HCT116 (cell line): ENCODE measurements around the gene HAPLN1.

Source experiments
- ELF1 ChIP-seq: IDR thresholded peaks from 2 replicates; pipeline ENCODE4 v1.6.1; 2012; ENCODE audit warnings: low read depth, borderline replicate concordance
- EZH2 ChIP-seq: fragments of 200-600 bp; sonication (generic); IDR thresholded peaks from 2 replicates; pipeline ENCODE4 v1.6.1; 2017; ENCODE audit warnings: antibody characterized with exemption, mixed run types
- EZH2phosphoT487 ChIP-seq: fragments of 200-600 bp; IDR thresholded peaks from 2 replicates; pipeline ENCODE4 v1.6.1; 2018; ENCODE audit warnings: antibody characterized with exemption, borderline replicate concordance
- POLR2A ChIP-seq: IDR thresholded peaks from 2 replicates; pipeline ENCODE4 v1.7.0; 2011; ENCODE audit warnings: borderline replicate concordance; ENCODE audit not compliant: insufficient read depth, insufficient read length; ENCODE audit errors: extremely low read depth
- POLR2AphosphoS5 ChIP-seq: IDR thresholded peaks from 2 replicates; pipeline ENCODE4 v1.6.1; 2011; ENCODE audit warnings: mild to moderate bottlenecking, low read depth, low read length, moderate library complexity
- TCF7L2 ChIP-seq: IDR thresholded peaks from 2 replicates; pipeline ENCODE4 v1.7.0; 2011; ENCODE audit warnings: borderline replicate concordance, inconsistent platforms; ENCODE audit not compliant: insufficient read depth, insufficient read length; ENCODE audit errors: extremely low read depth
- ZNF274 ChIP-seq: fragments of 200-500 bp; sonication (Bioruptor generic); IDR thresholded peaks from 2 replicates; pipeline ENCODE4 v1.6.1; 2014; ENCODE audit warnings: mild to moderate bottlenecking, low read depth, low read length, inconsistent platforms
- TF ChIP-seq, protein P1 (sequence below), 3 experiments: fragments of 200-600 bp in 1 of 3; sonication (generic) in 1 of 3; IDR thresholded peaks in 2 of 3; conservative IDR thresholded peaks in 1 of 3; 2 replicates each; pipeline ENCODE4 v1.5.1; 2012 to 2017; ENCODE audit warnings: low read depth in 2 of 3, low read length in 2 of 3, antibody characterized with exemption in 1 of 3, borderline replicate concordance in 1 of 3, control low read depth in 1 of 3, mild to moderate bottlenecking in 1 of 3, mixed read lengths in 1 of 3, mixed run types in 1 of 3, moderate library complexity in 1 of 3; ENCODE audit not compliant: insufficient read depth in 1 of 3
- TF ChIP-seq, protein P2 (sequence below): IDR thresholded peaks from 2 replicates; pipeline ENCODE4 v1.6.1; 2012

DNA sequence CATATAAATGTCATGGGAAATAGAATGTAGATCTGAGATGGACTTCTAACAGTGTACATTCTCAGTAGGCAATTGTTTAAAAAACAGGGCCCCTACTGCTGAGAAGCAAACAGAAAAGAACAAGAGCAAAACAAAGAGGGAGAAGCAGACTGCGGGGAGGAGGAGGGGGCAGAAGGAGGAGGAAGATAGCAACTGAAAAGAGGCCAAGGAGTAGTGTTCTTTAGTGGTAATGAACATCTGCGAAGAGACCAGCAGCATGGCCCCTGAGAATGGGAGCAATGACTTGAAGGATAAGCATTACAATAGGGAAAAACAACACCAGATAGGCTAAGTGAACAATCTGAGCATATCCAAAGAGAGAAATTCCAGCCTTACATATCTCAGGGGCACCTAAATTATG lies 36.8 kb downstream of the HAPLN1 start:
- TF ChIP-seq POLR2A (no peak), POLR2AphosphoS5 (no peak), ZNF274 (no peak), ELF1 (no peak), EZH2phosphoT487 (no peak), TCF7L2 (no peak), EZH2 (no peak)
- TF ChIP-seq, protein P1, sequence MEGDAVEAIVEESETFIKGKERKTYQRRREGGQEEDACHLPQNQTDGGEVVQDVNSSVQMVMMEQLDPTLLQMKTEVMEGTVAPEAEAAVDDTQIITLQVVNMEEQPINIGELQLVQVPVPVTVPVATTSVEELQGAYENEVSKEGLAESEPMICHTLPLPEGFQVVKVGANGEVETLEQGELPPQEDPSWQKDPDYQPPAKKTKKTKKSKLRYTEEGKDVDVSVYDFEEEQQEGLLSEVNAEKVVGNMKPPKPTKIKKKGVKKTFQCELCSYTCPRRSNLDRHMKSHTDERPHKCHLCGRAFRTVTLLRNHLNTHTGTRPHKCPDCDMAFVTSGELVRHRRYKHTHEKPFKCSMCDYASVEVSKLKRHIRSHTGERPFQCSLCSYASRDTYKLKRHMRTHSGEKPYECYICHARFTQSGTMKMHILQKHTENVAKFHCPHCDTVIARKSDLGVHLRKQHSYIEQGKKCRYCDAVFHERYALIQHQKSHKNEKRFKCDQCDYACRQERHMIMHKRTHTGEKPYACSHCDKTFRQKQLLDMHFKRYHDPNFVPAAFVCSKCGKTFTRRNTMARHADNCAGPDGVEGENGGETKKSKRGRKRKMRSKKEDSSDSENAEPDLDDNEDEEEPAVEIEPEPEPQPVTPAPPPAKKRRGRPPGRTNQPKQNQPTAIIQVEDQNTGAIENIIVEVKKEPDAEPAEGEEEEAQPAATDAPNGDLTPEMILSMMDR (IDR thresholded peaks at IDR 0.05 in 2 of 3, conservative IDR thresholded peaks at IDR 0.05 in 1 of 3; ENCODE audit: borderline replicate concordance in 1 of 3, insufficient read depth in 1 of 3, low read depth in 2 of 3, low read length in 2 of 3): no peak
- TF ChIP-seq, protein P2, sequence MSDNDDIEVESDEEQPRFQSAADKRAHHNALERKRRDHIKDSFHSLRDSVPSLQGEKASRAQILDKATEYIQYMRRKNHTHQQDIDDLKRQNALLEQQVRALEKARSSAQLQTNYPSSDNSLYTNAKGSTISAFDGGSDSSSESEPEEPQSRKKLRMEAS: no peak
